Liver (tissue), 9 donors: ENCODE results near the gene CCNK. TPM values are rescaled to one million over a fixed set of nuclear protein-coding genes. Genes with fewer than 3 reads are reported as not detected.

ENCODE experiments used
- DNase-seq: peaks from one replicate; pipeline ENCODE4 v3.0.0-alpha.2; 2017; ENCODE audit warnings: low spot score
- H3K27ac ChIP-seq, 2 donors: one replicate each; pipeline ENCODE4 v1.7.0; 2013; ENCODE audit warnings: inconsistent platforms in 2 of 2, low read length in 2 of 2, control low read depth in 1 of 2, low read depth in 1 of 2, mild to moderate bottlenecking in 1 of 2
- H3K27me3 ChIP-seq, 4 donors: one replicate each; pipeline versions ENCODE4 v1.6.1 to v1.7.0; 2013; ENCODE audit warnings: low read length in 3 of 4, inconsistent platforms in 1 of 4, mild to moderate bottlenecking in 1 of 4, moderate library complexity in 1 of 4; ENCODE audit not compliant: control insufficient read depth in 4 of 4, insufficient read depth in 4 of 4
- H3K36me3 ChIP-seq, 4 donors: one replicate each; pipeline versions ENCODE4 v1.6.1 to v1.7.0; 2013; ENCODE audit warnings: low read length in 3 of 4, mild to moderate bottlenecking in 3 of 4, low read depth in 1 of 4, moderate library complexity in 1 of 4; ENCODE audit not compliant: control insufficient read depth in 4 of 4, insufficient read depth in 3 of 4
- H3K4me1 ChIP-seq, 4 donors: one replicate each; pipeline versions ENCODE4 v1.6.1 to v1.7.0; 2013; ENCODE audit warnings: low read length in 3 of 4, mild to moderate bottlenecking in 3 of 4, moderate library complexity in 1 of 4; ENCODE audit not compliant: control insufficient read depth in 4 of 4, insufficient read depth in 4 of 4
- H3K4me3 ChIP-seq, 3 donors: one replicate each; pipeline versions ENCODE4 v1.6.1 to v1.7.0; 2013; ENCODE audit warnings: low read length in 3 of 3, control low read depth in 1 of 3, low read depth in 1 of 3, mild to moderate bottlenecking in 1 of 3
- H3K9ac ChIP-seq, 2 donors: one replicate each; pipeline ENCODE4 v1.7.0; 2013; ENCODE audit warnings: low read length in 2 of 2, mild to moderate bottlenecking in 2 of 2, moderate library complexity in 2 of 2, control low read depth in 1 of 2, low read depth in 1 of 2
- H3K9me3 ChIP-seq, 4 donors: one replicate each; pipeline versions ENCODE4 v1.6.1 to v1.7.0; 2013; ENCODE audit warnings: low read length in 3 of 4; ENCODE audit not compliant: control insufficient read depth in 4 of 4
- ATF3 ChIP-seq: IDR thresholded peaks from 2 replicates; pipeline ENCODE4 v1.6.1; 2016; ENCODE audit warnings: antibody characterized with exemption
- CTCF ChIP-seq: fragments of 150-350 bp; IDR thresholded peaks from 2 replicates; pipeline ENCODE4 v1.5.1; 2017; ENCODE audit warnings: improper control_type of control experiment, low read depth, low read length; ENCODE audit not compliant: missing input control
- EGR1 ChIP-seq, 2 donors: IDR thresholded peaks; 2 replicates each; pipeline ENCODE4 v1.6.1; 2016 to 2018; ENCODE audit warnings: antibody characterized with exemption in 2 of 2, low read depth in 2 of 2
- FOXA1 ChIP-seq: IDR thresholded peaks from 2 replicates; pipeline ENCODE4 v1.6.1; 2016; ENCODE audit warnings: antibody characterized with exemption
- FOXA2 ChIP-seq: IDR thresholded peaks from 2 replicates; pipeline ENCODE4 v1.6.1; 2016; ENCODE audit warnings: antibody characterized with exemption
- GABPA ChIP-seq, 2 donors: IDR thresholded peaks in 1 of 2; conservative IDR thresholded peaks in 1 of 2; 2 replicates each; pipeline ENCODE4 v1.6.1; 2016; ENCODE audit warnings: antibody characterized with exemption in 2 of 2, mild to moderate bottlenecking in 1 of 2, moderate library complexity in 1 of 2
- HNF4A ChIP-seq, 2 donors: conservative IDR thresholded peaks; 2 replicates each; pipeline ENCODE4 v1.6.1; 2016; ENCODE audit warnings: antibody characterized with exemption in 2 of 2, mild to moderate bottlenecking in 2 of 2
- HNF4G ChIP-seq: IDR thresholded peaks from 2 replicates; pipeline ENCODE4 v1.6.1; 2016; ENCODE audit warnings: antibody characterized with exemption
- JUND ChIP-seq, 2 donors: IDR thresholded peaks; 2 replicates each; pipeline ENCODE4 v1.6.1; 2016; ENCODE audit warnings: antibody characterized with exemption in 2 of 2
- NR2F2 ChIP-seq: IDR thresholded peaks from 2 replicates; pipeline ENCODE4 v1.6.1; 2016; ENCODE audit warnings: antibody characterized with exemption
- RAD21 ChIP-seq, 2 donors: IDR thresholded peaks; 2 replicates each; pipeline ENCODE4 v1.6.1; 2016; ENCODE audit warnings: antibody characterized with exemption in 2 of 2, mild to moderate bottlenecking in 2 of 2
- REST ChIP-seq: IDR thresholded peaks from 2 replicates; pipeline ENCODE4 v1.6.1; 2016; ENCODE audit warnings: antibody characterized with exemption, mild to moderate bottlenecking
- RXRA ChIP-seq, 2 donors: IDR thresholded peaks; 2 replicates each; pipeline ENCODE4 v1.6.1; 2017 to 2018; ENCODE audit warnings: antibody characterized with exemption in 2 of 2, mild to moderate bottlenecking in 1 of 2
- SP1 ChIP-seq: IDR thresholded peaks from 2 replicates; pipeline ENCODE4 v1.6.1; 2018; ENCODE audit warnings: antibody characterized with exemption, mild to moderate bottlenecking
- TAF1 ChIP-seq: conservative IDR thresholded peaks from 2 replicates; pipeline ENCODE4 v1.6.1; 2016; ENCODE audit warnings: antibody characterized with exemption, mild to moderate bottlenecking
- YY1 ChIP-seq: IDR thresholded peaks from 2 replicates; pipeline ENCODE4 v1.6.1; 2016; ENCODE audit warnings: antibody characterized with exemption, mild to moderate bottlenecking
- WGBS: extraction: QIAGEN DNeasy Blood & Tissue Kit; methylation state at CpG from one replicate; pipeline ENCODE4 v1.1.7; 2013; 5-methylcytosine and 5-hydroxymethylcytosine counted together
- polyA plus RNA-seq, 2 donors: library from polyadenylated mRNA; stranded (reverse) in 1 of 2; unstranded in 1 of 2; fragments of 200-250 nt in 1 of 2; fragments of >200 nt in 1 of 2; fragmentation: Nextera tagmentation in 1 of 2; extraction: Ambion mirVana in 1 of 2; gene quantifications; one replicate each; pipeline versions ENCODE4 v1.2.1 to v1.2.3, GENCODE V29; 2013 to 2015
- total RNA-seq, 2 donors: library from RNA; depleted of rRNA; stranded (reverse); fragments of >200 nt; gene quantifications; one replicate each; pipeline ENCODE4 v1.2.3, GENCODE V29; 2014
- TF ChIP-seq, protein P1 (sequence below): IDR thresholded peaks from 2 replicates; pipeline ENCODE4 v1.6.1; 2016; ENCODE audit warnings: antibody characterized with exemption
- donor health status: healthy.
- donor health status: healthy.
- donor health status: healthy.
- donor health status: healthy.
- donor health status: healthy.

CCNK gene
- total and polyA plus RNA-seq, 4 donors = 7.7 to 33.4 (median 13.2) TPM

DNA sequence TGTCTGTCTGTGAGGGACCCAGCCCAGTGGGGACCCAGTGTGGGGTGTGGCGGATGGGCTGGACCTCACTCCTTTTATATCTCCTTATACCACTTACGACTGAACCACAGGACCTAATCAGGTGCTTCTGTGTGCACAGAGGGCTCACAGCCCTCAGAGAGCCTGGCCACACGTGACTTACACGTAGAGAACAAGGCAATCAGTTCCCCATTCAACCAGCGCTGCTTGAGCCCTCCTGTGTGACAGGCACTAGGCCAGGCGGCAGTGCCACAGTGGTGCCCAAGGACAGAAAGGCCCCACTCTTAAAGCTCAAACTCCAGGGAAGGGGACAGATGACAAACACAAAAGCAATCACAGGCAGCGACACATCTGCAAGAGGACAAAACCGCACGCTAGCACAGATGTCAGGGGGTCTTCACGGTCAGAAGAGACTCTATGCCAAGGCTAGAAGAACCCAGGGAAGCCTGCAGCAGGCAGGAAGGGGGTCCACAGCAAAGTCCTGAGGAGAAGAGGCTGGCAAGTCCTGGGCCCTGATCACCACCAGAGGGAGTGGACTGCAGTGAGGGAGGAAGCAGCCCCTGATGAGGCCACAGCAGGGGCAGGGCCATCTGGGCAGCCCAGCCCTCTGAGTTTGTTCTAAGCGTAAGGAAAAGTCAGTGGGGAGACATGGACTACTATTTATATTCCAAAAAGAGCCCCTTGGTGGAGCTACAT, 39.9 kb upstream of the CCNK start (continued):
- TF ChIP-seq REST = no peak

GRCh38 chr14:99441918-99442317, 39.3 kb upstream of the CCNK start:
- 95% methylated on average over 7 of the region's 7 CpGs for WGBS
- DNase-seq = no peak
- Histone ChIP-seq H3K4me1 (no peaks in the 10 kb centered on the region), H3K9me3 (no peaks in the 10 kb centered on the region), H3K36me3 (peaks cover 0 to 32% (median 16%) of the 10 kb centered on the region in 4 donors), H3K4me3 (no peak overlapping the region), H3K9ac (no peak overlapping the region), H3K27ac (no peak overlapping the region), H3K27me3 (no peaks in the 10 kb centered on the region)
- TF ChIP-seq GABPA (IDR thresholded peaks at IDR 0.05 in 1 of 2, conservative IDR thresholded peaks at IDR 0.05 in 1 of 2) = no peak
- no peak for TF ChIP-seq REST
- TF ChIP-seq TAF1 = no peak
- no peak for TF ChIP-seq NR2F2
- TF ChIP-seq HNF4A (conservative IDR thresholded peaks at IDR 0.05) = no peak
- TF ChIP-seq YY1 = no peak
- no peak for TF ChIP-seq FOXA1
- TF ChIP-seq, protein P1, sequence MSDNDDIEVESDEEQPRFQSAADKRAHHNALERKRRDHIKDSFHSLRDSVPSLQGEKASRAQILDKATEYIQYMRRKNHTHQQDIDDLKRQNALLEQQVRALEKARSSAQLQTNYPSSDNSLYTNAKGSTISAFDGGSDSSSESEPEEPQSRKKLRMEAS = no peak
- TF ChIP-seq RAD21 (IDR thresholded peaks at IDR 0.05) = no peak
- TF ChIP-seq ATF3 = no peak
- TF ChIP-seq FOXA2 = no peak
- TF ChIP-seq SP1 = no peak
- TF ChIP-seq JUND (IDR thresholded peaks at IDR 0.05) = no peak
- no peak for TF ChIP-seq CTCF
- TF ChIP-seq EGR1 (IDR thresholded peaks at IDR 0.05; ENCODE audit: low read depth in 2 of 2) = no peak
- no peak for TF ChIP-seq HNF4G
- TF ChIP-seq RXRA (IDR thresholded peaks at IDR 0.05) = no peak
